Choroid plexus epithelial cell (primary cell): Measurements from ENCODE around the gene ADAM12.

Experiments
- DNase-seq: peaks from one replicate; pipeline ENCODE4 v3.0.0-alpha.2; 2010; ENCODE audit warnings: low read depth
- H3K4me3 ChIP-seq: 2 replicates; pipeline ENCODE4 v1.5.1; 2011; ENCODE audit warnings: low read depth, mild to moderate bottlenecking, control low read depth, low read length, moderate library complexity
- TF ChIP-seq, protein P1 (sequence below): conservative IDR thresholded peaks from 2 replicates; pipeline ENCODE4 v1.5.1; 2011; ENCODE audit warnings: low read depth, mild to moderate bottlenecking, control low read depth, inconsistent platforms, low read length, moderate library complexity

Gene ADAM12

DNA sequence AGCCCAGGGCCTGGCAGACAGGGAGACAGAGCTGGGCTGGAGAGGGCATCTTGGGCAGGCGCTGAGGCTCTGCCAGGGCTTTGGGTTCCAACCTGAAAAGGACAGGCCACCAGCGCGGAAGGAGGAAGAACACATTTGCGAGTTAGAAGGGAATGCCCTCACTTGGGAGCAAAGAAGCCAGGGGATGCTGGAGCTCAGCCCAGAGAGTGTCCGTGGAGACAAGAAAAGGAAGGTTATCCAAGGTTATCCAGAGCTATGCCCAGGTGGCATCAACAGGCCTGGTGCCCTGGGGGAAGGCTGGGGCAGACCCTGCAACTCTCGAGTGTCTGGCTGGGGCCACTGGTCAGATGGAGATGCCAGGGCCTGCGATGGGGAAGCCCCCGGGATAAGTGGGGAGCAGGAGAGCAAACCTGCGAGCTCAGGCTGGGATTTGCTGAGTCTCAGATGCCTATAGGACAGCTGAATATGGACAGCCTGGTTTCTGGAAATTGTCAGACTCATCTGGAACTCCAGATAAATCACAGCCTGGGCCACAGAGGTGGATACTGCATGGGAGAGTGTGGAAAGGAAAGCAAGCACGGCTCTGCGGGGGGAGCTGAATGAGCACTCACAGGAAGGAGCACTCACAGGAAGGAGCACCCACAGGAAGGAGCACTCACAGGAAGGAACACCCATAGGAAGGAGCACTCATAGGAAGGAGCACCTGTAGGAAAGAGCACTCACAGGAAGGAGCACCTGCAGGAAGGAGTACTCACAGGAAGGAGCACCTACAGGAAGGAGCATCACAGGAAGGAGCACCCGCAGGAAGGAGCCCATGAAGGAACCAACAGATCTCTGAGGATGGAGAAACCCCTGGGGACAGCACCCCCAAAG lies 152.1 kb downstream of the ADAM12 start:
- DNase-seq, result no peak

GRCh38 chr10:126235091-126235978 lies 152.9 kb downstream of the ADAM12 start:
- H3K4me3 ChIP-seq, result no peak overlapping the region
- TF ChIP-seq, protein P1, sequence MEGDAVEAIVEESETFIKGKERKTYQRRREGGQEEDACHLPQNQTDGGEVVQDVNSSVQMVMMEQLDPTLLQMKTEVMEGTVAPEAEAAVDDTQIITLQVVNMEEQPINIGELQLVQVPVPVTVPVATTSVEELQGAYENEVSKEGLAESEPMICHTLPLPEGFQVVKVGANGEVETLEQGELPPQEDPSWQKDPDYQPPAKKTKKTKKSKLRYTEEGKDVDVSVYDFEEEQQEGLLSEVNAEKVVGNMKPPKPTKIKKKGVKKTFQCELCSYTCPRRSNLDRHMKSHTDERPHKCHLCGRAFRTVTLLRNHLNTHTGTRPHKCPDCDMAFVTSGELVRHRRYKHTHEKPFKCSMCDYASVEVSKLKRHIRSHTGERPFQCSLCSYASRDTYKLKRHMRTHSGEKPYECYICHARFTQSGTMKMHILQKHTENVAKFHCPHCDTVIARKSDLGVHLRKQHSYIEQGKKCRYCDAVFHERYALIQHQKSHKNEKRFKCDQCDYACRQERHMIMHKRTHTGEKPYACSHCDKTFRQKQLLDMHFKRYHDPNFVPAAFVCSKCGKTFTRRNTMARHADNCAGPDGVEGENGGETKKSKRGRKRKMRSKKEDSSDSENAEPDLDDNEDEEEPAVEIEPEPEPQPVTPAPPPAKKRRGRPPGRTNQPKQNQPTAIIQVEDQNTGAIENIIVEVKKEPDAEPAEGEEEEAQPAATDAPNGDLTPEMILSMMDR, result no peak
- no peak for DNase-seq

More for the DNA sequence above, 152.1 kb downstream of the ADAM12 start:
- H3K4me3 ChIP-seq, result no peak overlapping the region
- TF ChIP-seq, protein P1, result no peak

- H3K4me3 ChIP-seq, result no peak overlapping the region
- no peak for DNase-seq
- TF ChIP-seq, protein P1, result no peak
Measured at GRCh38 chr10:126234630-126235029, 153.6 kb downstream of the ADAM12 start.

- TF ChIP-seq, protein P1, result no peak
- H3K4me3 ChIP-seq, result no peak overlapping the region
- no peak for DNase-seq
Measured at GRCh38 chr10:126233182-126234148, 154.8 kb downstream of the ADAM12 start.

DNA sequence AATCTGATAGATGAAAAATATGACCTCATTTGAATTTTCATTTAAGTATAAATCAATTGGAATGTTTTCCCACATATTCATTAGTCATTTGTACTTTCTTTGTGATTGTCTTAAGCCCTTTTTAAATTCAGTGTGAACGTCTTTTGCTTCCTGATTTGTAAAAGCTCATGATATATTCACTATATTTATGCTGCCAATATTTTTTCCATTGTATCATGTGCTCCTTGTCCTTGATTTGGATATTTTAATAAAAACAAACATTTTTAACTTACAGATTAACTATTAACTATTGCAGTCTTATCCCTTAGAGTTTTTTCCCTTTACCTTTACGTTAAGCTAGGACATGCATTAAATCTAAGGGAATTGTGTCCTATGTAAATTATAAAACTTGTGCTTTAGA lies 157.7 kb downstream of the ADAM12 start:
- H3K4me3 ChIP-seq, result no peak overlapping the region
- TF ChIP-seq, protein P1, result no peak
- DNase-seq, result no peak

DNA sequence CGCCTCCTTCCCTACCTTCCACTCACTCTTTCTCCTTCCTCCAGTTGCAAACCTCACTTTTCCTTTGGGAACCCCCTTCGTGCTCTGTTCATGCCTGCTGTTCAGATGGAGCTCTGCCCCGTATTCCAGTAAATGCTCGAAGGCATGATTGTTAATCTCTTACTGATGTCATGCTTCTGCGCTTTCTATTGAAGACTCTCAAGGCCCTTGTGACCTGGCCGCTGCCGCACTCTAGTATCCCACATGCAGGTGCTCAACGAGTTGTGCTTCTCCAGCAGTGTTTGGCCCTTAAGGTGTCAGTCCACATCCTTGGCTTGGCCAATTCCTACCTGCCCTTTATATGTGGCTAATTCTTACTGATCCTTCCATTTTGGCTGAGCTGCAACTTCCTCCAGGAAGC lies 158.6 kb downstream of the ADAM12 start:
- no peak overlapping the region for H3K4me3 ChIP-seq
- TF ChIP-seq, protein P1, result no peak
- DNase-seq, result no peak
